HG02852 (cell line): ENCODE data around the gene ADAMTSL2.

ENCODE experiments used
- ATAC-seq: cut with Tn5 transposase; IDR thresholded peaks from one replicate; pipeline ENCODE4 v1.9.1; 2021; ENCODE audit warnings: mild to moderate bottlenecking, moderate library complexity; ENCODE audit not compliant: unreplicated experiment

ADAMTSL2 gene

GRCh38 chr9:133571896-133572595, 37.5 kb downstream of the ADAMTSL2 start:
- no peak for ATAC-seq

- no peak for ATAC-seq
Measured at GRCh38 chr9:133572821-133573361, 38.4 kb downstream of the ADAMTSL2 start.

GRCh38 chr9:133573791-133574515, 39.4 kb downstream of the ADAMTSL2 start:
- ATAC-seq: no peak

- no peak for ATAC-seq
Measured at GRCh38 chr9:133574771-133575170, 40.3 kb downstream of the ADAMTSL2 start.

- ATAC-seq: no peak
Measured at GRCh38 chr9:133575186-133576030, 40.9 kb downstream of the ADAMTSL2 start.

GRCh38 chr9:133576031-133576874, 41.7 kb downstream of the ADAMTSL2 start:
- ATAC-seq: no peak

GRCh38 chr9:133576875-133577736, 42.6 kb downstream of the ADAMTSL2 start:
- ATAC-seq: no peak

- ATAC-seq: no peak
Measured at GRCh38 chr9:133577737-133578112, 43.2 kb downstream of the ADAMTSL2 start.

GRCh38 chr9:133578524-133579441, 44.3 kb downstream of the ADAMTSL2 start:
- ATAC-seq: no peak

- no peak for ATAC-seq
Measured at GRCh38 chr9:133579601-133580418, 45.3 kb downstream of the ADAMTSL2 start.

- no peak for ATAC-seq
Measured at GRCh38 chr9:133580419-133580738, 45.9 kb downstream of the ADAMTSL2 start.

- no peak for ATAC-seq
Measured at GRCh38 chr9:133581011-133581410, 46.5 kb downstream of the ADAMTSL2 start.

- ATAC-seq: no peak
Measured at GRCh38 chr9:133581513-133582343, 47.2 kb downstream of the ADAMTSL2 start.

GRCh38 chr9:133582501-133583045, 48.1 kb downstream of the ADAMTSL2 start:
- ATAC-seq: no peak

- ATAC-seq: no peak
Measured at GRCh38 chr9:133583111-133583510, 48.6 kb downstream of the ADAMTSL2 start.

- no peak for ATAC-seq
Measured at GRCh38 chr9:133583586-133583985, 49.1 kb downstream of the ADAMTSL2 start.

- no peak for ATAC-seq
Measured at GRCh38 chr9:133584167-133584558, 49.7 kb downstream of the ADAMTSL2 start.
